ENCODE data around the gene GDF15.

- TF ChIP-seq POLR2A (IDR thresholded peaks at IDR 0.05) (no peak), CTCF (IDR thresholded peaks at IDR 0.05) (no peak)
Observed at GRCh38 chr19:18388960-18389725, 3.2 kb downstream of the GDF15 start.

All from esophagus squamous epithelium (tissue), 4 donors.